ENCODE measurements around the gene ERLEC1.
"Not testable (repeated sequence)": the region's sequence is repeated elsewhere in the genome, so short reads cannot be mapped to it uniquely, and the experiment has no call there.

DNA sequence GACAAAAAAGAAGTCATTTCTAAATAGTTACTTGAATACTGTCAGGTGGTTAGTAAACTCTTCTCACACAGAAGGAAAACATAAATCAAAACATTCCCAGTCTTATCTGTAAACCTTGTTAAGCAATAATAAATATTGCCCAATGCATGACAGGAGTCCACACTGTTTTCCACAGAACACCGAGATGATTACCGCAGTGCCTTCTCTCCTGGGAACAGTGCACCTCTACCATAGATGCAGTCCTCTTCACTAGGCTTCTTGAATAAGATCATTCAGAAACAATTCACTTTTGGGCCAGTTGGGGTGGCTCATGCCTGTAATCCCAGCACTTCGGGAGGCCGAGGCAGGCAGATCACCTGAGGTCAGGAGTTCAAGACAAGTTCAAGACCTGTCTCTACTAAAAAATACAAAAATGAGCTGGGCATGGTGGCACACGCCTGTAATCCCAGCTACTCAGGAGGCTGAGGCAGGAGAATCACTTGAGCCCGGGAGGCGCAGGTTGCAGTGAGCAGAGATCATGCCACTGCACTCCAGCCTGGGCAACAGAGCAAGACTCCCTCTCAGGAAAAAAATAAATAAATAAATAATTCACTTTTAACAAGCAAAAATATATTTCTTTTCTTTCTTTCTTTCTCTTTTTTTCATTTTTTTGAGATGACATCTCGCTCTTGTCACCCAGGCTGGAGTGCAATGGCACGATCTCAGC, 64.4 kb downstream of the ERLEC1 start:
- TF ChIP-seq CTCF, POLR2A (IDR thresholded peaks at IDR 0.05): not testable (repeated sequence)

Measured in thyroid gland (tissue), 4 donors.